Stomach (tissue), 9 donors: ENCODE measurements around the gene FOXI1. TPM values are rescaled to one million over a fixed set of nuclear protein-coding genes. Genes with fewer than 3 reads are reported as not detected.

Experiments
- DNase-seq, 2 donors: peaks; one replicate each; pipeline versions ENCODE4 v3.0.0 to v3.0.0-alpha.2; 2013 to 2019
- H3K27ac ChIP-seq, 5 donors: fragments of 200-600 bp in 4 of 5; sonication (generic) in 4 of 5; one replicate each; pipeline ENCODE4 v1.5.1; 2013 to 2019; ENCODE audit warnings: mild to moderate bottlenecking in 1 of 5, moderate library complexity in 1 of 5
- H3K27me3 ChIP-seq, 3 donors: fragments of 200-600 bp; sonication (generic); one replicate each; pipeline ENCODE4 v1.5.1; 2017 to 2019; ENCODE audit warnings: mixed run types in 1 of 3
- H3K36me3 ChIP-seq, 4 donors: fragments of 200-600 bp; sonication (generic); 1 replicate in 3 of 4; 2 replicates in 1 of 4; pipeline ENCODE4 v1.5.1; 2016 to 2019
- H3K4me1 ChIP-seq, 4 donors: fragments of 200-600 bp; sonication (generic); one replicate each; pipeline ENCODE4 v1.5.1; 2016 to 2019
- H3K4me3 ChIP-seq, 4 donors: fragments of 200-600 bp; sonication (generic) in 3 of 4; one replicate each; pipeline ENCODE4 v1.5.1; 2016 to 2019; ENCODE audit warnings: mild to moderate bottlenecking in 1 of 4
- H3K9me3 ChIP-seq, 4 donors: fragments of 200-600 bp; sonication (generic); one replicate each; pipeline ENCODE4 v1.5.1; 2016 to 2019
- CTCF ChIP-seq, 7 experiments: fragments of 450-650 bp in 4 of 7; fragments of 200-600 bp in 3 of 7; sonication (generic) in 3 of 7; IDR thresholded peaks; one replicate each; pipeline ENCODE4 v1.5.1; 2016 to 2019; ENCODE audit warnings: antibody characterized with exemption in 7 of 7, control low read depth in 2 of 7, mild to moderate bottlenecking in 1 of 7
- EP300 ChIP-seq: sonication (generic); formaldehyde crosslinking; IDR thresholded peaks from one replicate; pipeline ENCODE4 v1.6.1; 2017; ENCODE audit warnings: antibody characterized with exemption
- POLR2A ChIP-seq, 4 donors: fragments of 450-650 bp; IDR thresholded peaks; one replicate each; pipeline ENCODE4 v1.6.1; 2016; ENCODE audit warnings: antibody characterized with exemption in 4 of 4, control low read depth in 2 of 4, mild to moderate bottlenecking in 1 of 4, moderate library complexity in 1 of 4
- POLR2AphosphoS5 ChIP-seq, 3 donors: sonication (generic); formaldehyde crosslinking; IDR thresholded peaks; one replicate each; pipeline ENCODE4 v1.6.1; 2016; ENCODE audit warnings: antibody characterized with exemption in 3 of 3
- WGBS, 5 donors: extraction: QIAGEN DNeasy Blood & Tissue Kit in 3 of 5; methylation state at CpG; one replicate each; pipeline versions ENCODE4 v1.1.5 to v1.1.7; 2013 to 2018; 5-methylcytosine and 5-hydroxymethylcytosine counted together
- intact Hi-C: fragments of 100-400 bp; cut with DNase I; formaldehyde crosslinking; loops from one replicate; pipeline ENCODE4 v1.15.1; 2023; ENCODE audit warnings: low total_unique reads
- polyA plus RNA-seq, 3 donors: library from polyadenylated mRNA; stranded (reverse); fragments of 200-250 nt; gene quantifications; one replicate each; pipeline ENCODE4 v1.2.3, GENCODE V29; 2013
- total RNA-seq, 5 donors: library from RNA; depleted of rRNA; stranded (reverse); fragments of >200 nt; gene quantifications; one replicate each; pipeline versions ENCODE4 v1.1.0 to v1.2.3, GENCODE V29; 2014 to 2016
- donor health status: healthy with polysubstance abuse.
- donor health status: Bipolar disorder and iron deficiency.
- donor health status: healthy.

Gene FOXI1
- total and polyA plus RNA-seq, 8 donors: 0.18 TPM; not detected in 7

- intact Hi-C loops: no loop called here
- TF ChIP-seq CTCF (IDR thresholded peaks at IDR 0.05) (no peak), POLR2A (IDR thresholded peaks at IDR 0.05) (no peak), EP300 (no peak), POLR2AphosphoS5 (IDR thresholded peaks at IDR 0.05) (no peak)
- WGBS, 5 donors: 84 to 96% (median 88%) methylated on average over 5 of the region's 5 CpGs
- Histone ChIP-seq H3K36me3 (peaks cover 0 to 43% (median 19%) of the 10 kb centered on the region in 4 donors), H3K27ac (no peak overlapping the region), H3K4me1 (no peaks in the 10 kb centered on the region), H3K27me3 (no peaks in the 10 kb centered on the region), H3K4me3 (no peak overlapping the region), H3K9me3 (no peaks in the 10 kb centered on the region)
- no peak for DNase-seq
Measured at GRCh38 chr5:170077526-170077925, 28.2 kb upstream of the FOXI1 start.

GRCh38 chr5:170078458-170078857 lies 27.2 kb upstream of the FOXI1 start:
- TF ChIP-seq POLR2AphosphoS5 (IDR thresholded peaks at IDR 0.05): no peak
- TF ChIP-seq CTCF (IDR thresholded peaks at IDR 0.05): no peak
- no peak for TF ChIP-seq EP300
- TF ChIP-seq POLR2A (IDR thresholded peaks at IDR 0.05): no peak
- H3K9me3 ChIP-seq: no peaks in the 10 kb centered on the region
- DNase-seq: no peak
- H3K27ac ChIP-seq: no peak overlapping the region
- 72 to 79% (median 75%) methylated on average over 3 of the region's 3 CpGs for WGBS, 5 donors
- H3K27me3 ChIP-seq: peaks cover 0 to 2% (median 0%) of the 10 kb centered on the region in 3 donors
- H3K36me3 ChIP-seq: peaks cover 0 to 44% (median 23%) of the 10 kb centered on the region in 4 donors
- no peak overlapping the region for H3K4me3 ChIP-seq
- intact Hi-C loops: no loop called here
- H3K4me1 ChIP-seq: no peaks in the 10 kb centered on the region

GRCh38 chr5:170078931-170079330 lies 26.8 kb upstream of the FOXI1 start:
- H3K36me3 ChIP-seq: peaks cover 0 to 44% (median 23%) of the 10 kb centered on the region in 4 donors
- intact Hi-C loops: no loop called here
- no peaks in the 10 kb centered on the region for H3K9me3 ChIP-seq
- H3K27me3 ChIP-seq: peaks cover 0 to 5% (median 0%) of the 10 kb centered on the region in 3 donors
- WGBS, 5 donors: 88 to 90% (median 89%) methylated on average over 13 of the region's 13 CpGs
- TF ChIP-seq POLR2A (IDR thresholded peaks at IDR 0.05): no peak
- no peak for TF ChIP-seq CTCF (IDR thresholded peaks at IDR 0.05)
- TF ChIP-seq EP300: no peak
- TF ChIP-seq POLR2AphosphoS5 (IDR thresholded peaks at IDR 0.05): no peak
- H3K4me1 ChIP-seq: no peaks in the 10 kb centered on the region
- no peak overlapping the region for H3K4me3 ChIP-seq
- DNase-seq: no peak
- no peak overlapping the region for H3K27ac ChIP-seq

GRCh38 chr5:170080217-170080616 lies 25.5 kb upstream of the FOXI1 start:
- H3K4me3 ChIP-seq: no peak overlapping the region
- H3K36me3 ChIP-seq: peaks cover 0 to 44% (median 23%) of the 10 kb centered on the region in 4 donors
- no peak for TF ChIP-seq EP300
- no peak overlapping the region for H3K27ac ChIP-seq
- H3K9me3 ChIP-seq: no peaks in the 10 kb centered on the region
- WGBS, 5 donors: 92 to 100% (median 96%) methylated on average over 1 of the region's 1 CpG
- no peaks in the 10 kb centered on the region for H3K4me1 ChIP-seq
- intact Hi-C loops: no loop called here
- DNase-seq: peak in 1 of 2 donors; percentile 14
- peaks cover 0 to 5% (median 0%) of the 10 kb centered on the region in 3 donors for H3K27me3 ChIP-seq

- no peak overlapping the region for H3K27ac ChIP-seq
- intact Hi-C loops: no loop called here
- DNase-seq: no peak
- peaks cover 0 to 5% (median 0%) of the 10 kb centered on the region in 3 donors for H3K27me3 ChIP-seq
- H3K9me3 ChIP-seq: no peaks in the 10 kb centered on the region
- TF ChIP-seq CTCF (IDR thresholded peaks at IDR 0.05) (no peak), POLR2AphosphoS5 (IDR thresholded peaks at IDR 0.05) (no peak), POLR2A (IDR thresholded peaks at IDR 0.05) (no peak), EP300 (no peak)
- H3K36me3 ChIP-seq: peaks cover 0 to 44% (median 23%) of the 10 kb centered on the region in 4 donors
- WGBS, 5 donors: 73 to 84% (median 77%) methylated on average over 8 of the region's 8 CpGs
- no peak overlapping the region for H3K4me3 ChIP-seq
- no peaks in the 10 kb centered on the region for H3K4me1 ChIP-seq
Measured at GRCh38 chr5:170080786-170081445, 24.8 kb upstream of the FOXI1 start.
